ENCODE results near the gene IGLL5. TPM values are rescaled to one million over a fixed set of nuclear protein-coding genes. Genes with fewer than 3 reads are reported as not detected.

IGLL5 gene
- polyA plus RNA-seq, 1 of the 3 experiments (the other 2 are of a cell fraction) = not detected

- Histone ChIP-seq H3K9me2 (no peaks in the 10 kb centered on the region), H3K4me2 (no peak overlapping the region), H3K9me3 (no peaks in the 10 kb centered on the region), H3K27me3 (ENCODE audit: insufficient read depth) (peaks cover 7% of the 10 kb centered on the region), H3K79me2 (ENCODE audit: insufficient read depth) (no peaks in the 10 kb centered on the region), H3F3A (replicated peaks; ENCODE audit: insufficient read depth) (no peaks in the 10 kb centered on the region), H3K36me3 (replicated peaks in 1 of 2; ENCODE audit: control insufficient read depth in 1 of 2, insufficient read depth in 2 of 2, low read length in 1 of 2) (no peaks in the 10 kb centered on the region), H2AFZ (ENCODE audit: low read depth) (no peak overlapping the region), H3K4me3 (ENCODE audit: low read depth in 2 of 2, low read length in 1 of 2) (no peak overlapping the region), H3K4me1 (ENCODE audit: control insufficient read depth in 1 of 2, insufficient read depth in 2 of 2, low read depth in 1 of 2, low read length in 1 of 2) (no peaks in the 10 kb centered on the region), H3K9ac (no peak overlapping the region), H3K27ac (ENCODE audit: low read depth in 2 of 2, low read length in 1 of 2) (no peak overlapping the region), H4K20me1 (ENCODE audit: insufficient read depth) (no peaks in the 10 kb centered on the region)
- DNase-seq = no peak
- TF ChIP-seq NFIC (IDR thresholded peaks at IDR 0.05; ENCODE audit: borderline replicate concordance) (no peak), GABPA (IDR thresholded peaks at IDR 0.05; ENCODE audit: low read depth) (no peak), CHD2 (IDR thresholded peaks at IDR 0.05; ENCODE audit: low read length, partially characterized antibody) (no peak)
- CTCF ChIA-PET = interaction anchor here (1.0 kb wide), 4 partner anchors 26 to 62 kb away, joined by 3 read pairs; no protein-coding TSS in a partner anchor
- POLR2A ChIA-PET = no interaction called here
- 0% methylated on average over 1 of the region's 4 CpGs for WGBS (ENCODE audit: low lambda C conversion rate)
Measured at GRCh38 chr22:22917377-22917776, 29.8 kb downstream of the IGLL5 start.

GRCh38 chr22:22918297-22918965 lies 30.8 kb downstream of the IGLL5 start:
- Histone ChIP-seq H4K20me1 (ENCODE audit: insufficient read depth) (no peaks in the 10 kb centered on the region), H3K4me2 (no peak overlapping the region), H2AFZ (ENCODE audit: low read depth) (no peak overlapping the region), H3K27ac (ENCODE audit: low read depth in 2 of 2, low read length in 1 of 2) (no peak overlapping the region), H3K4me1 (ENCODE audit: control insufficient read depth in 1 of 2, insufficient read depth in 2 of 2, low read depth in 1 of 2, low read length in 1 of 2) (no peaks in the 10 kb centered on the region), H3K27me3 (ENCODE audit: insufficient read depth) (peaks cover 7% of the 10 kb centered on the region), H3K36me3 (replicated peaks in 1 of 2; ENCODE audit: control insufficient read depth in 1 of 2, insufficient read depth in 2 of 2, low read length in 1 of 2) (no peaks in the 10 kb centered on the region), H3K9ac (no peak overlapping the region), H3K9me2 (no peaks in the 10 kb centered on the region), H3K9me3 (no peaks in the 10 kb centered on the region), H3K4me3 (ENCODE audit: low read depth in 2 of 2, low read length in 1 of 2) (no peak overlapping the region), H3F3A (replicated peaks; ENCODE audit: insufficient read depth) (no peaks in the 10 kb centered on the region), H3K79me2 (ENCODE audit: insufficient read depth) (no peaks in the 10 kb centered on the region)
- no peak for DNase-seq
- TF ChIP-seq ZBTB33 (IDR thresholded peaks at IDR 0.05; ENCODE audit: borderline replicate concordance, low read depth) (no peak), GATA2 (CRISPR knock-in tag; IDR thresholded peaks at IDR 0.05) (no peak), TCF12 (IDR thresholded peaks at IDR 0.05) (no peak)
- ChIA-PET CTCF (no interaction called here), POLR2A (no interaction called here)
- WGBS (ENCODE audit: low lambda C conversion rate) = 37% methylated on average over 6 of the region's 7 CpGs

- H3K4me3 ChIP-seq (ENCODE audit: low read depth in 2 of 2, low read length in 1 of 2) = no peak overlapping the region
- ChIA-PET POLR2A (no interaction called here), CTCF (no interaction called here)
- H3K4me1 ChIP-seq (ENCODE audit: control insufficient read depth in 1 of 2, insufficient read depth in 2 of 2, low read depth in 1 of 2, low read length in 1 of 2) = no peaks in the 10 kb centered on the region
- H3K4me2 ChIP-seq = no peak overlapping the region
- no peaks in the 10 kb centered on the region for H3K79me2 ChIP-seq (ENCODE audit: insufficient read depth)
- H3K9me3 ChIP-seq = no peaks in the 10 kb centered on the region
- H3K27me3 ChIP-seq (ENCODE audit: insufficient read depth) = peaks cover 7% of the 10 kb centered on the region; the same call in 1 of the 2 replicates
- no peak for DNase-seq
- no peaks in the 10 kb centered on the region for H3F3A ChIP-seq (replicated peaks; ENCODE audit: insufficient read depth)
- WGBS (ENCODE audit: low lambda C conversion rate) = 25% methylated on average over 5 of the region's 7 CpGs
- H4K20me1 ChIP-seq (ENCODE audit: insufficient read depth) = no peaks in the 10 kb centered on the region
- H2AFZ ChIP-seq (ENCODE audit: low read depth) = no peak overlapping the region
- no peaks in the 10 kb centered on the region for H3K9me2 ChIP-seq
- H3K9ac ChIP-seq = no peak overlapping the region
- no peak overlapping the region for H3K27ac ChIP-seq (ENCODE audit: low read depth in 2 of 2, low read length in 1 of 2)
- H3K36me3 ChIP-seq (replicated peaks in 1 of 2; ENCODE audit: control insufficient read depth in 1 of 2, insufficient read depth in 2 of 2, low read length in 1 of 2) = no peaks in the 10 kb centered on the region
- TF ChIP-seq CTCF (IDR thresholded peaks at IDR 0.05) = no peak
- no peak for TF ChIP-seq GABPA (IDR thresholded peaks at IDR 0.05; ENCODE audit: low read depth)
- TF ChIP-seq CHD2 (IDR thresholded peaks at IDR 0.05; ENCODE audit: low read length, partially characterized antibody) = no peak
- no peak for TF ChIP-seq FOXJ3 (CRISPR knock-in tag; IDR thresholded peaks at IDR 0.05)
- TF ChIP-seq RFX5 (IDR thresholded peaks at IDR 0.05; ENCODE audit: low read length) = no peak
- TF ChIP-seq EZH2phosphoT487 (IDR thresholded peaks at IDR 0.05; ENCODE audit: borderline replicate concordance, low read depth) = no peak
- no peak for TF ChIP-seq NRF1 (IDR thresholded peaks at IDR 0.05; ENCODE audit: low read depth, low read length)
- no peak for TF ChIP-seq SMC3 (IDR thresholded peaks at IDR 0.05; ENCODE audit: low read depth, low read length)
- TF ChIP-seq MXI1 (IDR thresholded peaks at IDR 0.05; ENCODE audit: low read depth, low read length) = no peak
- TF ChIP-seq RAD21 (IDR thresholded peaks at IDR 0.05; ENCODE audit: low read length) = no peak
- no peak for TF ChIP-seq USF1 (IDR thresholded peaks at IDR 0.05; ENCODE audit: borderline replicate concordance, low read depth)
- no peak for TF ChIP-seq MAX (IDR thresholded peaks at IDR 0.05; ENCODE audit: low read depth)
- no peak for TF ChIP-seq FOSL2 (IDR thresholded peaks at IDR 0.05; ENCODE audit: borderline replicate concordance, low read depth)
Measured at GRCh38 chr22:22919041-22919440, 31.4 kb downstream of the IGLL5 start.

Data from SK-N-SH (cell line).